Measurements from ENCODE around the gene CCDC54.

- TF ChIP-seq EZH2 (IDR thresholded peaks at IDR 0.05; ENCODE audit: borderline replicate concordance, low read depth, low read length, severe bottlenecking) (no peak), CTCF (IDR thresholded peaks at IDR 0.05; ENCODE audit: borderline replicate concordance, extremely low read depth, low read length, poor library complexity, severe bottlenecking) (no peak)
Observed at GRCh38 chr3:107365051-107365450, 12.2 kb upstream of the CCDC54 start.

Data from DND-41 (cell line).